Measurements from ENCODE around the gene EIF3J.

EIF3J gene

GRCh38 chr15:44595656-44596510 lies 58.9 kb downstream of the EIF3J start:
- DNase-seq (ENCODE audit: low spot score): peak; percentile 29

GRCh38 chr15:44596511-44597010 lies 59.6 kb downstream of the EIF3J start:
- DNase-seq (ENCODE audit: low spot score): no peak

- no peak for DNase-seq (ENCODE audit: low spot score)
Observed at GRCh38 chr15:44598066-44598465, 61.1 kb downstream of the EIF3J start.

- DNase-seq (ENCODE audit: low spot score): no peak
Observed at GRCh38 chr15:44598892-44599291, 61.9 kb downstream of the EIF3J start.

- no peak for DNase-seq (ENCODE audit: low spot score)
Observed at GRCh38 chr15:44603126-44603525, 66.2 kb downstream of the EIF3J start.

- DNase-seq (ENCODE audit: low spot score): no peak
Observed at GRCh38 chr15:44606740-44607139, 69.8 kb downstream of the EIF3J start.
